ENCODE results near the gene ZGLP1.

The ZGLP1 gene

DNA sequence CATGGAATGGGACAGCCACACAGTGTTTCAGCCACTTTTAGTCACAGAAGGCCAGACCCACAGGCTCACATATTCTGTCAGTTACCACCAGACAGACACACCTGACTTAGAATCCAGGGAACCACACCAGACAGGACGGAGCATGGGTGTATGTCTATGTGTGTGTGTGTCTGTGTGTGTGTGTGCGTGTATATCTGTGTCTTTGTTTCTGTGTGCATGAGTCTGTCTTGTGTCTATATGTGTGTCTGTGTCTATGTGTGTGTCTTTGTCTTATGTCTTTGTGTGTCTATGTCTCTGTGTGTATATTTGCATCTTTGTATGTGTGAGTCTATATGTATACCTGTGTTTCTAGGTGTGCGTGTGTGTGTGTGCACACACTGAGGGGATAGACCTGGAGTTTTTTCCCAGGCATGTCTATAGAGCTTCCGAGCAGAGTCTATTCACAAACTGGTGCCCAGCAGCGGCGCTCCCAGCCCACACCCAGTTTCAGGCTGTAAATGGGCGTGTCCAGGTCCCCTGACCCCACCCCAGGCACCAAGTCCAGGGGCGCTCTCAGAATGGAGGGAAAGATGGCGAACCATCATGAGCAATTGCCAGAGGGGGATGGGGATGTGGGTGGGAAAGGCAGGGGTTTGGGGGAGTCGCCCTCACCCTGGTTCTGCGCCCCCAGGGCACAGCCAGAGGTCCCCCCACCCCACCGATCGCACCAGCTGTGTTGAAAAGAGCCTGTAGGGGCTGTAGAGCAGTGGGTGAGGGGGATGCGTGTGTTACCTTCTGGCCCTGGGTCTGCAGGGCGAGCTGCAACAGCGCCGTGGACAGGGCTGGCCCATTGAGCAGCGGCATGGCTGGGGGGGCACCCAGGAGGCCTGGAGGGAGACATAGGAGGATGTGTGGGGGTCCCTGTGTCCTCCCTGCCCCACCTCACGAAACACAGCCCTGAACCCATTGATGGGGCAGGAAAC is 12.5 kb upstream of the ZGLP1 start:
- no peak overlapping the region for H3K27ac ChIP-seq
- no peak overlapping the region for H3K4me3 ChIP-seq (ENCODE audit: low read depth, low read length)
- in situ Hi-C loops (cut with HindIII; ENCODE audit: low pct_ligation_motif_present, low sequenced_read_pairs) = no loop called here
- DNase-seq = no peak
- TF ChIP-seq, protein P1, sequence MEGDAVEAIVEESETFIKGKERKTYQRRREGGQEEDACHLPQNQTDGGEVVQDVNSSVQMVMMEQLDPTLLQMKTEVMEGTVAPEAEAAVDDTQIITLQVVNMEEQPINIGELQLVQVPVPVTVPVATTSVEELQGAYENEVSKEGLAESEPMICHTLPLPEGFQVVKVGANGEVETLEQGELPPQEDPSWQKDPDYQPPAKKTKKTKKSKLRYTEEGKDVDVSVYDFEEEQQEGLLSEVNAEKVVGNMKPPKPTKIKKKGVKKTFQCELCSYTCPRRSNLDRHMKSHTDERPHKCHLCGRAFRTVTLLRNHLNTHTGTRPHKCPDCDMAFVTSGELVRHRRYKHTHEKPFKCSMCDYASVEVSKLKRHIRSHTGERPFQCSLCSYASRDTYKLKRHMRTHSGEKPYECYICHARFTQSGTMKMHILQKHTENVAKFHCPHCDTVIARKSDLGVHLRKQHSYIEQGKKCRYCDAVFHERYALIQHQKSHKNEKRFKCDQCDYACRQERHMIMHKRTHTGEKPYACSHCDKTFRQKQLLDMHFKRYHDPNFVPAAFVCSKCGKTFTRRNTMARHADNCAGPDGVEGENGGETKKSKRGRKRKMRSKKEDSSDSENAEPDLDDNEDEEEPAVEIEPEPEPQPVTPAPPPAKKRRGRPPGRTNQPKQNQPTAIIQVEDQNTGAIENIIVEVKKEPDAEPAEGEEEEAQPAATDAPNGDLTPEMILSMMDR (IDR thresholded peaks at IDR 0.05; ENCODE audit: low read depth, low read length, missing control alignments) = no peak
- H3K27me3 ChIP-seq (replicated peaks) = no peaks in the 10 kb centered on the region
- peaks cover 78% of the 10 kb centered on the region for H3K36me3 ChIP-seq (replicated peaks)

DNA sequence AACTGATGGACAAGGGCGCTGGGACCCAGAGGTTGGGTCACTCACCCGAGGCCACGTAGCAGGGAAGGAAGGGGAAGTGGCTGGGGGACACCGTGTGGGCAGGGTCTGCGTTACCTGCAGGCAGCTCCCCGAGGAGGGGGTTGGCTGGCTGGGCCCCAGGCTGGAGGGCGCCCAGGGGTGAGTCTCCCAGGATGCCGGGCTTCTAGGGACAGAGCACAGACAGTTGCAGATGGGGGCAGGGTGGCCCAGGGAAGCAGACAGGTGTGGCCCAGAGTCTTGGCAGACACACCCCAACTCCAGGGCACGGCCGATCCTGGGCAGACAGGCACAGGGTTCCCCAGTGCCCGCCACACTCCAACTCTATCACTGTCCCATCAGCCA is 11.8 kb upstream of the ZGLP1 start:
- H3K36me3 ChIP-seq (replicated peaks) = peaks cover 80% of the 10 kb centered on the region
- DNase-seq = no peak
- no peak overlapping the region for H3K4me3 ChIP-seq (ENCODE audit: low read depth, low read length)
- H3K27me3 ChIP-seq (replicated peaks) = no peaks in the 10 kb centered on the region
- H3K27ac ChIP-seq = no peak overlapping the region
- in situ Hi-C loops (cut with HindIII; ENCODE audit: low pct_ligation_motif_present, low sequenced_read_pairs) = no loop called here
- TF ChIP-seq, protein P1 (IDR thresholded peaks at IDR 0.05; ENCODE audit: low read depth, low read length, missing control alignments) = no peak

DNA sequence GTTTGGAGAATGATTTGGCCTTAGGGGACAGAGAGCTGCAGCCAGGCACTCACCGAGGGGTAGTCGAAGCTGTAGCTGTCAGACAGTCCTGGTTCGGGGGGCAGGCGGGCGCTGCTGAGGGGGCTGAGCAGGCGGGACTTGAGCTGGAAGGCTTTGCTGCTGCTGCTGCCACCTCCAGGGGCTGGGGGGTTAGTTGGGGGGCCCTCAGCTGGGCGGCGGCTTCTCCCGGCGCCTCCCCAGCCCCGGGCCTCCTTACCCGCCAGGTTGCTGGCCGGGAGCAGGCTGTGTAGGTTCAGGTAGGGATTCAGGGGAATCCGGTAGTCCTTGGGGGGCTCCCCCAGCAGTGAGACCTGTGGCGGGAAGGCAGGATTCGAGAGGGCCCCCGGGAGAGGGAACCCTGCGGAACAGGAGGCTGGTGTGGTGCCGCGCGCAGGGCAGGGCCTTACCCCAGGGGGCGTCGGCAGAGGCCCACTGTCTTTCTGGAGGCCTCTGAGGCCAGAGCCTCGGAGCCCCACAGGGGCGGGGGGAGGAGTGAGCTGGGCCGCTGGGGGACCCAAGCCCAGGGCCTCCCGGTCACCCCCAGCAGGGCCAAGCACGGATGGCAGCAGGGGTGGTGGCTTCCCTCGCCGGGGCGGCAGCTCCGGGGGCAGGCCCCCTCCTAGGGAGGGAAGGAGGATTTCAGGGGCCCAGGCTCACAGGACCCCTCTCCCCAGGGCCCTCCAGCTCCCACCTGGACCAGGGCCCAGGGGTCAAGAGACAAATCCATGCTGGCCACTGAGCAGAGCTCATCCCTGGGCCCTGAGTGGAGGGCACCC is 11.2 kb upstream of the ZGLP1 start:
- Histone ChIP-seq H3K4me3 (ENCODE audit: low read depth, low read length) (no peak overlapping the region), H3K36me3 (replicated peaks) (peaks cover 77% of the 10 kb centered on the region), H3K27me3 (replicated peaks) (no peaks in the 10 kb centered on the region), H3K27ac (no peak overlapping the region)
- in situ Hi-C loops (cut with HindIII; ENCODE audit: low pct_ligation_motif_present, low sequenced_read_pairs) = no loop called here
- TF ChIP-seq, protein P1 (IDR thresholded peaks at IDR 0.05; ENCODE audit: low read depth, low read length, missing control alignments) = no peak
- DNase-seq = no peak

DNA sequence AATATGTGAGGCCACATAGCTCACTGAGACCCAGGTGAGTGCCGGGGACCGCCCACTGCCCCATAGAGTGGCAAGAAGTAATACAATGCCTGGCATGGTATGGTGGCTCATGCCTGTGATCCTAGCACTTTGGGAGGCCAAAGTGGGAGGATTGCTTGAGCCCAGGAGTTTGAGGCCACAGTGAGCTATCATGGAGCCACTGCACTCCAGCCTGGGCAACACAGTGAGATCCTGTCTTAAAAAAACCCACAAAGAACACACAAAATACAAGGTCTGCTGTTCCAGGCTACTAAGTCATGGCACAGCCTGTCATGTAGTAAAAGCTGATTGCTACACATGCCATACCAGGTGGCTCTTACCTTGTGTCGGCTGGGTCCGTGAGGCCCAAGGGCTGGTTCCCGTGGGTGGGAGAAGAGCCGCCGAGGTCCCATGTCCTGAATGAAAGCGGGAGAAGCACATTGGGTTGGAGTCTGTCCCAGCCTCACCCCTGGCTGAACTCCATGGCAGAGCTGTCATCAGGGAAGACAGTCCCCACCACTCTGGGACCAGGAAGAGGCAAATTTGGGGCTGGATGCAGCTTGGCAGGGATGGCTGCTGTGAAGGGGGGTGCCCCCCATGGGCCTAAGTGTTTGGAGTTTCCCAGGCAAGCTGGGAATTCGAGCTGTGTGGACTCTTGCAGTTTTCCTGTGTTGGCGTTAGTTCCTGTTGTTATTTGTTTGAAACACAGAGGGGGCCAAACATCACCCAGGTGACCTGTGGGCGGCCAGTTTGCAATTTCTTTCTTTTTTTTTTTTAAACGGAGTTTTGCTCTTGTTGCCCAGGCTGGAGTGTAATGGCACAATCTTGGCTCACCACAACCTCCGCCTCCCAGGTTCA is 9.4 kb upstream of the ZGLP1 start:
- no peak for DNase-seq
- Histone ChIP-seq H3K36me3 (replicated peaks) (peaks cover 59% of the 10 kb centered on the region), H3K27me3 (replicated peaks) (no peaks in the 10 kb centered on the region), H3K27ac (no peak overlapping the region), H3K4me3 (ENCODE audit: low read depth, low read length) (no peak overlapping the region)
- TF ChIP-seq, protein P1 (IDR thresholded peaks at IDR 0.05; ENCODE audit: low read depth, low read length, missing control alignments) = no peak
- in situ Hi-C loops (cut with HindIII; ENCODE audit: low pct_ligation_motif_present, low sequenced_read_pairs) = no loop called here

DNA sequence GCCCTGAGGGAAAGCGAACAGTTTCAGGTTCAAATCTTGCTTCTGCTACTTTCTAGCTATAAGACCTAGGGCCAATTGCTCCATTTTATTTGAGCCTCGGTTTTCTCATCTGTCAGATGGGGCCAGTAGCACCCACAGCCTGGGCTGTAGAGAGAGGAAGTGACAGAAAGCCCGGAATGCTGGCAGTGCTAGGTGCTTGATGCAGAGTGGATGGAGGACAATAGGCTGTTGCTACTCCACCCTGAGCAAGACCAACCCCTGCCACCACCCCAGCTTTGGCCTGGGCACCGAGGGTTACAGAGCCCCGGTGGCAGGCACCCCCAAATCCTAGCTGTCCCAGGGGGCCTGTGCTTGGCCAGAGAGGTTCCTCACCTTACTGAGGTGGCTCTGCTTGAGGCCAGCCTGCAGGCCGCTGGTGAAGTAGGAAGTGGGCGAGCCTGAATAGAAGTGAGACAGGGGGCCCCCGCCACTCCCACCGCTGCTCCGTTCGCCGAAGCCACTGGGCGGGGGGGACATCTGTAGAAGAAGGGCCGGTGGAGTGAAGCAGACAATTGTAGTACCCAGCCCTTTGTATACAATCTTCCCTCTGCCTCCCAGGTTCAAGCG is 8.3 kb upstream of the ZGLP1 start:
- H3K36me3 ChIP-seq (replicated peaks) = peaks cover 49% of the 10 kb centered on the region
- H3K27ac ChIP-seq = no peak overlapping the region
- in situ Hi-C loops (cut with HindIII; ENCODE audit: low pct_ligation_motif_present, low sequenced_read_pairs) = no loop called here
- TF ChIP-seq, protein P1 (IDR thresholded peaks at IDR 0.05; ENCODE audit: low read depth, low read length, missing control alignments) = no peak
- no peak for DNase-seq
- H3K4me3 ChIP-seq (ENCODE audit: low read depth, low read length) = no peak overlapping the region
- no peaks in the 10 kb centered on the region for H3K27me3 ChIP-seq (replicated peaks)

Measured in brain microvascular endothelial cell (primary cell).